ENCODE results near the gene PLA2G6.

The PLA2G6 gene

DNA sequence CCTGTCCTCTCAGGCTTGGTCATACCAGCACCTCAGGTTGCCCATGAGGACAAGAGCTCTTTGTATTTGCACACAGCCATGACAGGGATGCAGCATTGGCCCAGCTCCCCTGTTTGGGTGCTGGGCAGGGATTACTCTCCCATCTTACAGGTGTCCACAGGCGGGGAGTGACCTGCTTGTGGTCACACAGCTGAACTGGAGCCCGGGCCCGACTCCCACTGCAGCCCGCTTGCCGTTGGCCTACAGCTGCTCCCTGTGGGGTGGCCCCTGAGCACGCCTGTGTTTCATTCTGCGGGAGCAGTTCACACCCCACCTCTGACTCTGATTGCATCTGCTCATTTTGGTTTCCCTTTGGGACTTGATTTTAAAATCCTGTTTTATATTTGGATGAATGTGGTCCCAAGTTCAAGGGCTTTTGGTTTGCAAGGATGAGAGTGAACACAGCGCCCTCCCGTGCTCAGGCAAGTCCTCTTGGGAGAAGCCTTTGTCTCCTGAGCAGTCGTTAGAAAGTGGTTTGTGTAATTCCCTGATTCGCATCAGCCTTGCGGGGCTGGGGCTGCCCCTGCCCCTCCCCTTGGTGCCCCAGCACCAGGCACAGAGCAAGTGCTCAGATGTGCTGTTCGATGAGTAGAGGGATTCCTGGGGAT lies 115.1 kb downstream of the PLA2G6 start:
- FAIRE-seq = no peak
- no peak for TF ChIP-seq POLR2A (IDR thresholded peaks at IDR 0.05; ENCODE audit: low read depth, low read length)
- DNase-seq (ENCODE audit: insufficient read length, low spot score) = no peak

GRCh38 chr22:38065539-38065938 lies 116.1 kb downstream of the PLA2G6 start:
- FAIRE-seq (no peak), DNase-seq (ENCODE audit: insufficient read length, low spot score) (no peak)
- TF ChIP-seq POLR2A (IDR thresholded peaks at IDR 0.05; ENCODE audit: low read depth, low read length) = no peak

- no peak for FAIRE-seq
- no peak for TF ChIP-seq POLR2A (IDR thresholded peaks at IDR 0.05; ENCODE audit: low read depth, low read length)
- no peak for DNase-seq (ENCODE audit: insufficient read length, low spot score)
Measured at GRCh38 chr22:38062791-38063190, 118.8 kb downstream of the PLA2G6 start.
